Gastroesophageal sphincter (tissue), 3 donors: ENCODE measurements around the gene DGKG.

ENCODE experiments used
- POLR2A ChIP-seq, 2 donors: fragments of 450-650 bp; IDR thresholded peaks; one replicate each; pipeline ENCODE4 v1.6.1; 2017; ENCODE audit warnings: antibody characterized with exemption in 2 of 2, mild to moderate bottlenecking in 2 of 2, moderate library complexity in 1 of 2
- TF ChIP-seq, protein P1 (sequence below), 4 experiments: fragments of 200-600 bp in 2 of 4; fragments of 450-650 bp in 2 of 4; sonication (generic) in 1 of 4; IDR thresholded peaks; one replicate each; pipeline ENCODE4 v1.5.1; 2017 to 2019; ENCODE audit warnings: antibody characterized with exemption in 4 of 4, mild to moderate bottlenecking in 2 of 4, moderate library complexity in 2 of 4

DNA sequence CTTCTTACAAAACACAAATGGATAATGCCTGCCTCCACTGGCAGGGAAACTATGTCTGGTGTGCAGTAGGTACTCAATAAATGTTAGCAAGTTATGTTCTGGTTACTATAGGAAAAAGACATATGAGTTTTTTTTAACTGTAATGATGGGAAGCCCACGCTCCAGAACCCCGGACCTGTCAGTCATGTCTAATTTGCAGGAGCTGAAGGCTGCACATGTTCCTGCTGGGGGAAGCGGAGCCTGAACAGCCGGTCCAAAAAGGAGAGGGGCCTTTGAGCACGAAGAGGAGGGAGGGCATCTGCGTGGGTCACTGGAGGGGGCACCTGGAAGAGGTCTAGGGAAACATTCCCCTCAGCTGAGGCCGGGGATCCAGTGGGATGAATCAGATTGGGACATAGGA is 113.2 kb downstream of the DGKG start:
- no peak for TF ChIP-seq POLR2A (IDR thresholded peaks at IDR 0.05)
- TF ChIP-seq, protein P1, sequence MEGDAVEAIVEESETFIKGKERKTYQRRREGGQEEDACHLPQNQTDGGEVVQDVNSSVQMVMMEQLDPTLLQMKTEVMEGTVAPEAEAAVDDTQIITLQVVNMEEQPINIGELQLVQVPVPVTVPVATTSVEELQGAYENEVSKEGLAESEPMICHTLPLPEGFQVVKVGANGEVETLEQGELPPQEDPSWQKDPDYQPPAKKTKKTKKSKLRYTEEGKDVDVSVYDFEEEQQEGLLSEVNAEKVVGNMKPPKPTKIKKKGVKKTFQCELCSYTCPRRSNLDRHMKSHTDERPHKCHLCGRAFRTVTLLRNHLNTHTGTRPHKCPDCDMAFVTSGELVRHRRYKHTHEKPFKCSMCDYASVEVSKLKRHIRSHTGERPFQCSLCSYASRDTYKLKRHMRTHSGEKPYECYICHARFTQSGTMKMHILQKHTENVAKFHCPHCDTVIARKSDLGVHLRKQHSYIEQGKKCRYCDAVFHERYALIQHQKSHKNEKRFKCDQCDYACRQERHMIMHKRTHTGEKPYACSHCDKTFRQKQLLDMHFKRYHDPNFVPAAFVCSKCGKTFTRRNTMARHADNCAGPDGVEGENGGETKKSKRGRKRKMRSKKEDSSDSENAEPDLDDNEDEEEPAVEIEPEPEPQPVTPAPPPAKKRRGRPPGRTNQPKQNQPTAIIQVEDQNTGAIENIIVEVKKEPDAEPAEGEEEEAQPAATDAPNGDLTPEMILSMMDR (IDR thresholded peaks at IDR 0.05), result no peak
